ENCODE data around the gene BEND7.

Gene BEND7

DNA sequence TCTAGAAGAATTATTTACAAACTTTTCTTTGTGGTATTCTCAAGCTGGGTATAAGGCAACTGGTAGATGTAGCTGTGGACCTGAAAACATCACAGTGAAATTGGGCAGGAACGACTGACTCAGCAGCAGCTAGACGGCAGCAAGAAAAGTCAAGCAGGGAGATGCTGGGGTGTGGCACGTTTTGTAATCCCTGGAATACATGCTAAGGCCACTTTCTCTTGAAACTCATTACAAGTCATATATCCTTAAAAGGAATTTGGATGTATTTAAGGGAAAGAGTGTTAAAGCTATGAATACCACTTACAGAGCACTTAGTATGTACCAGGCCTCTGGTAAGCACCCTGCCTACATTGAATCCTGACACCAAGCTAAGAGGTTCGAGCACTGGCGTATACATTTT lies 17.4 kb downstream of the BEND7 start:
- no peak overlapping the region for H3K27ac Mint-ChIP-seq
- no peaks in the 10 kb centered on the region for H3K27me3 Mint-ChIP-seq (ENCODE audit: low read depth)
- no peak overlapping the region for H3K4me3 Mint-ChIP-seq
- peaks cover 2% of the 10 kb centered on the region for H3K36me3 Mint-ChIP-seq (ENCODE audit: low read depth)
- no peaks in the 10 kb centered on the region for H3K9me3 Mint-ChIP-seq
- no peak for TF ChIP-seq CTCF (IDR thresholded peaks at IDR 0.05; ENCODE audit: unreplicated experiment in 3 of 3)
- no peaks in the 10 kb centered on the region for H3K4me1 Mint-ChIP-seq

DNA sequence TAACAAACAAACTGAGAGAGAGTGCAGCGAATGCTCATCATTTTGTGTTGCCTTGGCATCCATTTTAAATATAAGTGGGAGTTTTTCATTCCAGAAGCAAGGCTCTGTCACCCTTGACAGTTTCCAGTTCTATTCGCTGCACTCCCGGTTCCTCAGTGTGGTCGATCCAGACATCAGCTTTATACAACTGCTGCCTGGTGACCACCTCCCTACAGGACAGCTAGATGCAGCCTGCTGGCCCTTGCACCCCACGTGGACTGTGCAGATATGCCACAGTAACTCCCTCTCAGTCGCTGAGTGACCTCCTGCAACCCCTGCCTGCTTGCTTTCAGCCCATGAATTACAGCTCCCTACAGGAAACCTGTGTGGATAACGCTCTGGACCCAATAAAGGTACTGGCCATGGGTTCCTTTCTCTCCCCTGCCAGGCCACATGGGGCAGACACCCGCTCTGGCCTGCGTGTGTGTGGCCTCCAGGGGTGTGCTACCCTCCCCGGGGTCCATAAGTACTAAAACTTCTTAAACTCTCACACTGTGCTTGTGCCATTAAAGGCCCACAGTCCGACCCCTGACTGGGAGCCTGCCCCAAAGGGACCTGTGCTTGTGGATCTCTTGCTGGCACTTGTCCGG lies 23.6 kb downstream of the BEND7 start:
- no peaks in the 10 kb centered on the region for H3K27me3 Mint-ChIP-seq (ENCODE audit: low read depth)
- H3K4me1 Mint-ChIP-seq, result peaks cover 25% of the 10 kb centered on the region
- H3K4me3 Mint-ChIP-seq, result no peak overlapping the region
- H3K36me3 Mint-ChIP-seq (ENCODE audit: low read depth), result peaks cover 7% of the 10 kb centered on the region
- TF ChIP-seq CTCF (IDR thresholded peaks at IDR 0.05; ENCODE audit: unreplicated experiment in 3 of 3), result no peak
- no peaks in the 10 kb centered on the region for H3K9me3 Mint-ChIP-seq
- H3K27ac Mint-ChIP-seq, result no peak overlapping the region

- Mint-ChIP-seq H3K9me3 (no peaks in the 10 kb centered on the region), H3K4me1 (peaks cover 25% of the 10 kb centered on the region), H3K4me3 (no peak overlapping the region), H3K27me3 (ENCODE audit: low read depth) (no peaks in the 10 kb centered on the region), H3K27ac (no peak overlapping the region), H3K36me3 (ENCODE audit: low read depth) (peaks cover 9% of the 10 kb centered on the region)
- TF ChIP-seq CTCF (IDR thresholded peaks at IDR 0.05; ENCODE audit: unreplicated experiment in 3 of 3), result no peak
These were observed 24.9 kb downstream of the BEND7 start for GRCh38 chr10:13503745-13504463.

- Mint-ChIP-seq H3K36me3 (ENCODE audit: low read depth) (peaks cover 9% of the 10 kb centered on the region), H3K27me3 (ENCODE audit: low read depth) (no peaks in the 10 kb centered on the region), H3K9me3 (no peaks in the 10 kb centered on the region), H3K27ac (no peak overlapping the region), H3K4me3 (no peak overlapping the region), H3K4me1 (peaks cover 25% of the 10 kb centered on the region)
- TF ChIP-seq CTCF (IDR thresholded peaks at IDR 0.05; ENCODE audit: unreplicated experiment in 3 of 3), result no peak
These were observed 26.4 kb downstream of the BEND7 start for GRCh38 chr10:13502380-13502779.

DNA sequence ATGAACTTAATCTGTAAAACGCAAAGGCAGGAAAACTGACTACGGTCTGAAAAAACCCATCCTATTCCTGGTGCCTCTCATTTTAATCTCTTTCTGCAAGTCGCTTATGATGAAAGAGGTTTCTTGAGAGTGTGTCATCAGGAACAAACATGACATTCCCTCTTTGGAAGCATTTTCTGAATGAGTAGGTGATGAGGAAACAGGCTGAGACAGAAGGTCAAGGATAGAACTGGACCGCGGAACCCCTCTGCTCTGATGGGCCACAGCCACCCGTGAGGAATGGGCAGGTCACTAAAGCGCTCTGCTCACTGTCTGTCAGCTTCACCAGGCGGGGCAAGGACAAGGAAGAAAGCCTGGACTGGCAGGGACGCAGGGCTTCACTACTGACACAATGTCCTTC lies 28.6 kb downstream of the BEND7 start:
- Mint-ChIP-seq H3K36me3 (ENCODE audit: low read depth) (peaks cover 11% of the 10 kb centered on the region), H3K27ac (no peak overlapping the region), H3K4me3 (no peak overlapping the region), H3K9me3 (no peaks in the 10 kb centered on the region), H3K4me1 (peaks cover 25% of the 10 kb centered on the region), H3K27me3 (ENCODE audit: low read depth) (no peaks in the 10 kb centered on the region)
- no peak for TF ChIP-seq CTCF (IDR thresholded peaks at IDR 0.05; ENCODE audit: unreplicated experiment in 3 of 3)

- H3K27me3 Mint-ChIP-seq (ENCODE audit: low read depth), result no peaks in the 10 kb centered on the region
- TF ChIP-seq CTCF (IDR thresholded peaks at IDR 0.05; ENCODE audit: unreplicated experiment in 3 of 3), result no peak
- H3K27ac Mint-ChIP-seq, result no peak overlapping the region
- H3K4me1 Mint-ChIP-seq, result peaks cover 19% of the 10 kb centered on the region
- H3K9me3 Mint-ChIP-seq, result no peaks in the 10 kb centered on the region
- H3K4me3 Mint-ChIP-seq, result no peak overlapping the region
- H3K36me3 Mint-ChIP-seq (ENCODE audit: low read depth), result peaks cover 11% of the 10 kb centered on the region
These were observed 29.7 kb downstream of the BEND7 start for GRCh38 chr10:13499150-13499549.

Data from nephron (organoid).